ENCODE data around the gene MAP3K10. TPM values are rescaled to one million over a fixed set of nuclear protein-coding genes. Genes with fewer than 3 reads are reported as not detected.
"Not testable (repeated sequence)": the region's sequence is repeated elsewhere in the genome, so short reads cannot be mapped to it uniquely, and the experiment has no call there.

The MAP3K10 gene
- total RNA-seq, 1 experiment from 2014 or later: 26.9 TPM

- CTCF ChIA-PET: interaction anchor here (0.7 kb wide), 1 partner anchor 252 kb away, joined by 6 read pairs; no protein-coding TSS in a partner anchor
These were observed 27.6 kb upstream of the MAP3K10 start for GRCh38 chr19:40163541-40164129.

GRCh38 chr19:40165362-40165937 is 25.8 kb upstream of the MAP3K10 start:
- intact Hi-C loops (cut with micrococcal nuclease; ENCODE audit: unreplicated experiment): no loop called here
- no peaks in the 10 kb centered on the region for H3K36me3 ChIP-seq (ENCODE audit: low read depth)
- no peaks in the 10 kb centered on the region for H3K9me2 ChIP-seq (ENCODE audit: insufficient read depth)
- TF ChIP-seq EZH2 (IDR thresholded peaks at IDR 0.05; ENCODE audit: low read depth): no peak
- peak; percentile 61 for TF ChIP-seq CTCF (conservative IDR thresholded peaks at IDR 0.05)
- H3F3A ChIP-seq (ENCODE audit: insufficient read depth, low read depth): peaks cover 12% of the 10 kb centered on the region; the same call in 1 of the 2 replicates
- H2AFZ ChIP-seq: no peak overlapping the region
- no peak overlapping the region for H3K27ac ChIP-seq
- no peaks in the 10 kb centered on the region for H3K4me1 ChIP-seq (replicated peaks; ENCODE audit: insufficient read depth)
- BruUV-seq (replicated peaks): no TSS peak
- no peaks in the 10 kb centered on the region for H3K27me3 ChIP-seq (ENCODE audit: insufficient read depth, low read depth)
- no peaks in the 10 kb centered on the region for H3K9me3 ChIP-seq (ENCODE audit: insufficient read depth, low read depth)
- DNase-seq: peak in 1 of 2 experiments; percentile 40
- ChIA-PET POLR2A (ENCODE audit: unreplicated experiment) (interaction anchor here (0.6 kb wide), 1 partner anchor 1215 kb away, joined by 3 read pairs; no protein-coding TSS in a partner anchor), CTCF (interaction anchor here (0.6 to 0.7 kb wide), 4 partner anchors 20 to 779 kb away, joined by 3 to 5 read pairs (median 4); no protein-coding TSS in a partner anchor)
- H3K4me2 ChIP-seq: no peak overlapping the region
- H4K20me1 ChIP-seq (ENCODE audit: insufficient read depth): no peaks in the 10 kb centered on the region
- no peaks in the 10 kb centered on the region for H3K79me2 ChIP-seq (ENCODE audit: low read depth)
- H3K4me3 ChIP-seq: no peak overlapping the region

More at GRCh38 chr19:40163541-40164129, 27.6 kb upstream of the MAP3K10 start:
- Histone ChIP-seq H3K9me2 (ENCODE audit: insufficient read depth) (no peaks in the 10 kb centered on the region), H3F3A (ENCODE audit: insufficient read depth, low read depth) (peaks cover 12% of the 10 kb centered on the region; the same call in 1 of the 2 replicates), H4K20me1 (ENCODE audit: insufficient read depth) (no peaks in the 10 kb centered on the region), H3K79me2 (ENCODE audit: low read depth) (no peaks in the 10 kb centered on the region), H2AFZ (no peak overlapping the region), H3K9me3 (ENCODE audit: insufficient read depth, low read depth) (no peaks in the 10 kb centered on the region), H3K36me3 (ENCODE audit: low read depth) (no peaks in the 10 kb centered on the region), H3K27me3 (ENCODE audit: insufficient read depth, low read depth) (no peaks in the 10 kb centered on the region), H3K27ac (no peak overlapping the region), H3K4me2 (no peak overlapping the region), H3K4me3 (no peak overlapping the region), H3K4me1 (replicated peaks; ENCODE audit: insufficient read depth) (no peaks in the 10 kb centered on the region)
- TF ChIP-seq EZH2 (IDR thresholded peaks at IDR 0.05; ENCODE audit: low read depth): no peak
- TF ChIP-seq CTCF (conservative IDR thresholded peaks at IDR 0.05): no peak
- POLR2A ChIA-PET (ENCODE audit: unreplicated experiment): interaction anchor here (0.6 kb wide), 1 partner anchor 330 kb away, joined by 6 read pairs; no protein-coding TSS in a partner anchor
- intact Hi-C loops (cut with micrococcal nuclease; ENCODE audit: unreplicated experiment): no loop called here
- no TSS peak for BruUV-seq (replicated peaks)
- DNase-seq: no peak

GRCh38 chr19:40169482-40170302 is 21.5 kb upstream of the MAP3K10 start:
- POLR2A ChIA-PET (ENCODE audit: unreplicated experiment): not testable (repeated sequence)

GRCh38 chr19:40170303-40170989 is 20.8 kb upstream of the MAP3K10 start:
- H3K36me3 ChIP-seq (ENCODE audit: low read depth); DNase-seq; H3K9me3 ChIP-seq (ENCODE audit: insufficient read depth, low read depth); H3K27me3 ChIP-seq (ENCODE audit: insufficient read depth, low read depth); BruUV-seq (replicated peaks); H3K27ac ChIP-seq; H4K20me1 ChIP-seq (ENCODE audit: insufficient read depth); CTCF ChIA-PET; H3K9me2 ChIP-seq (ENCODE audit: insufficient read depth); H3F3A ChIP-seq (ENCODE audit: insufficient read depth, low read depth); H3K4me1 ChIP-seq (replicated peaks; ENCODE audit: insufficient read depth); H3K4me3 ChIP-seq; H2AFZ ChIP-seq; H3K4me2 ChIP-seq; H3K79me2 ChIP-seq (ENCODE audit: low read depth); intact Hi-C loops (cut with micrococcal nuclease; ENCODE audit: unreplicated experiment); POLR2A ChIA-PET (ENCODE audit: unreplicated experiment): not testable (repeated sequence)

More at GRCh38 chr19:40169482-40170302, 21.5 kb upstream of the MAP3K10 start:
- H3K4me1 ChIP-seq (replicated peaks; ENCODE audit: insufficient read depth); H3F3A ChIP-seq (ENCODE audit: insufficient read depth, low read depth); H2AFZ ChIP-seq; H3K4me2 ChIP-seq; intact Hi-C loops (cut with micrococcal nuclease; ENCODE audit: unreplicated experiment); H3K9me3 ChIP-seq (ENCODE audit: insufficient read depth, low read depth); H3K79me2 ChIP-seq (ENCODE audit: low read depth); H3K9me2 ChIP-seq (ENCODE audit: insufficient read depth); CTCF ChIA-PET; BruUV-seq (replicated peaks); DNase-seq; H3K4me3 ChIP-seq; H3K36me3 ChIP-seq (ENCODE audit: low read depth); H3K27ac ChIP-seq; H3K27me3 ChIP-seq (ENCODE audit: insufficient read depth, low read depth); H4K20me1 ChIP-seq (ENCODE audit: insufficient read depth): not testable (repeated sequence)

- not testable (repeated sequence) for DNase-seq; BruUV-seq (replicated peaks)
These were observed 19.9 kb upstream of the MAP3K10 start for GRCh38 chr19:40171293-40171692.

More at GRCh38 chr19:40171293-40171692, 19.9 kb upstream of the MAP3K10 start:
- CTCF ChIA-PET: interaction anchor here (0.6 kb wide), 1 partner anchor 739 kb away, joined by 3 read pairs; no protein-coding TSS in a partner anchor
- H4K20me1 ChIP-seq (ENCODE audit: insufficient read depth); H3K79me2 ChIP-seq (ENCODE audit: low read depth); H3K4me1 ChIP-seq (replicated peaks; ENCODE audit: insufficient read depth); H3K27ac ChIP-seq; H2AFZ ChIP-seq; H3K27me3 ChIP-seq (ENCODE audit: insufficient read depth, low read depth); H3F3A ChIP-seq (ENCODE audit: insufficient read depth, low read depth); H3K36me3 ChIP-seq (ENCODE audit: low read depth); H3K9me2 ChIP-seq (ENCODE audit: insufficient read depth); POLR2A ChIA-PET (ENCODE audit: unreplicated experiment); H3K4me2 ChIP-seq; H3K4me3 ChIP-seq; H3K9me3 ChIP-seq (ENCODE audit: insufficient read depth, low read depth); intact Hi-C loops (cut with micrococcal nuclease; ENCODE audit: unreplicated experiment): not testable (repeated sequence)
